HFFc6 (cell line): ENCODE results near the gene HIPK4. TPM values are rescaled to one million over a fixed set of nuclear protein-coding genes. Genes with fewer than 3 reads are reported as not detected.

Experiments
- DNase-seq: peaks from one replicate; pipeline ENCODE4 v3.0.0-alpha.2; 2018
- H3K27ac Mint-ChIP-seq: 2 replicates; pipeline ENCODE4 v1.8.0; 2020; ENCODE audit warnings: mild to moderate bottlenecking, mixed read lengths
- H3K27me3 Mint-ChIP-seq: 2 replicates; pipeline ENCODE4 v1.8.0; 2021; ENCODE audit warnings: mild to moderate bottlenecking, moderate library complexity, mixed read lengths; ENCODE audit not compliant: insufficient read depth
- H3K36me3 Mint-ChIP-seq: 2 replicates; pipeline ENCODE4 v1.8.0; 2021; ENCODE audit warnings: low read depth, mixed read lengths
- H3K4me1 Mint-ChIP-seq: 2 replicates; pipeline ENCODE4 v1.8.0; 2020; ENCODE audit warnings: low read depth, mixed read lengths
- H3K4me3 Mint-ChIP-seq: 2 replicates; pipeline ENCODE4 v1.8.0; 2020; ENCODE audit warnings: mild to moderate bottlenecking, moderate library complexity, mixed read lengths
- H3K9me3 Mint-ChIP-seq: 2 replicates; pipeline ENCODE4 v1.8.0; 2020; ENCODE audit warnings: mild to moderate bottlenecking, mixed read lengths
- total RNA-seq, 6 experiments: library from RNA; stranded (reverse); fragmentation: NEBNext Ultra II Directional; extraction: Animal tissue kit (Norgen Biotek cat#: 25700); gene quantifications; 2 replicates in 1 of 6; 3 replicates in 5 of 6; pipeline ENCODE4 v1.2.3, GENCODE V29; 2021
- TF ChIP-seq, protein P1 (sequence below): fragments of 200-600 bp; sonication (generic); IDR thresholded peaks from 2 replicates; pipeline ENCODE4 v1.5.0; 2021; ENCODE audit warnings: antibody characterized with exemption, mild to moderate bottlenecking

HIPK4 gene
- total RNA-seq, 6 experiments from 2014 or later, result 0.07 to 0.11 (median 0.10) TPM; not detected in 2

- Mint-ChIP-seq H3K27me3 (peaks cover 5% of the 10 kb centered on the region), H3K4me3 (no peak overlapping the region), H3K9me3 (no peaks in the 10 kb centered on the region), H3K4me1 (no peaks in the 10 kb centered on the region), H3K36me3 (no peaks in the 10 kb centered on the region), H3K27ac (no peak overlapping the region)
- no peak for DNase-seq
- TF ChIP-seq, protein P1, sequence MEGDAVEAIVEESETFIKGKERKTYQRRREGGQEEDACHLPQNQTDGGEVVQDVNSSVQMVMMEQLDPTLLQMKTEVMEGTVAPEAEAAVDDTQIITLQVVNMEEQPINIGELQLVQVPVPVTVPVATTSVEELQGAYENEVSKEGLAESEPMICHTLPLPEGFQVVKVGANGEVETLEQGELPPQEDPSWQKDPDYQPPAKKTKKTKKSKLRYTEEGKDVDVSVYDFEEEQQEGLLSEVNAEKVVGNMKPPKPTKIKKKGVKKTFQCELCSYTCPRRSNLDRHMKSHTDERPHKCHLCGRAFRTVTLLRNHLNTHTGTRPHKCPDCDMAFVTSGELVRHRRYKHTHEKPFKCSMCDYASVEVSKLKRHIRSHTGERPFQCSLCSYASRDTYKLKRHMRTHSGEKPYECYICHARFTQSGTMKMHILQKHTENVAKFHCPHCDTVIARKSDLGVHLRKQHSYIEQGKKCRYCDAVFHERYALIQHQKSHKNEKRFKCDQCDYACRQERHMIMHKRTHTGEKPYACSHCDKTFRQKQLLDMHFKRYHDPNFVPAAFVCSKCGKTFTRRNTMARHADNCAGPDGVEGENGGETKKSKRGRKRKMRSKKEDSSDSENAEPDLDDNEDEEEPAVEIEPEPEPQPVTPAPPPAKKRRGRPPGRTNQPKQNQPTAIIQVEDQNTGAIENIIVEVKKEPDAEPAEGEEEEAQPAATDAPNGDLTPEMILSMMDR, result peak; percentile 43
Observed at GRCh38 chr19:40381321-40381720, 8.7 kb downstream of the HIPK4 start.

GRCh38 chr19:40380199-40381037 lies 9.6 kb downstream of the HIPK4 start:
- no peak overlapping the region for H3K4me3 Mint-ChIP-seq
- no peaks in the 10 kb centered on the region for H3K4me1 Mint-ChIP-seq
- no peak overlapping the region for H3K27ac Mint-ChIP-seq
- no peak for DNase-seq
- no peaks in the 10 kb centered on the region for H3K9me3 Mint-ChIP-seq
- TF ChIP-seq, protein P1, result no peak
- H3K36me3 Mint-ChIP-seq, result no peaks in the 10 kb centered on the region
- peaks cover 5% of the 10 kb centered on the region for H3K27me3 Mint-ChIP-seq

DNA sequence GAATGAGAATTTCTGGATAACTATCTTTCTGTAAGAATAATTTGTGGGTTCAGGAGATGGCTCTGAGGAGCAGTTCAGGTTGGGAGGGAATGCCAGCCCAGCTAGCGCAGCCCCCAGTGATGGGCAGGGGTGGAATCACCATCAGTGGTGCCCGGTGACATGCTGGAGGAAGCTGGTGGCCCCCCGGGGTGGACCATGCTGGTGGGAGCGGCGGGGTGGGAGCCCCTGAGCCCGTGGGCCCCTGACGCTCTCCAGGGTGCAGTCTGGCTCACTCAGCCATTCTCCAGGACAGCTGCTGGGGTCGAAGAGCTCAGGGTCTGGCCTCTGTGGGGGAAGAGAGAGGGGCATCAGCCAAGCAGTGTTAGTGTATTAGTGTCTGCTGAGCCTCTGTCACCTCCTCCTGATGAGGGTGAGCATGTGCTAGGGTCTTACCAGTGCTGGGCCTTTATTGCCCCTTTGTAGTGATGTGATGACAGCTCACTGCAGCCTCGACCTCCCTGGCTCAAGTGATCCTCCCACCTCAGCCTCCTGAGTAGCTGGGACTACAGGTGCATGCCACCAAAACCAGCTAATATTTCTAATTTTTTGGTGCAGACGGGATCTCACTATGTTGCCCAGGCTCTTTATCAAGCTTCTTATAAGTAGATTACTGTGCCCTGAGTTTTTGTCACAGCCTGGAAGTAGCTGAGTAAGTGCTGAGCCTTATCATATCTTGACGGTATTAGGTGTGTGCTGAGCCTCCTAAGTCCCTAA lies 10.4 kb downstream of the HIPK4 start:
- TF ChIP-seq, protein P1, result no peak
- Mint-ChIP-seq H3K27ac (no peak overlapping the region), H3K36me3 (0 out of 2 replicates have a peak, but pooled peaks cover 4% of the 10 kb centered on the region), H3K4me3 (no peak overlapping the region), H3K27me3 (no peaks in the 10 kb centered on the region), H3K9me3 (no peaks in the 10 kb centered on the region), H3K4me1 (no peaks in the 10 kb centered on the region)
- DNase-seq, result no peak

DNA sequence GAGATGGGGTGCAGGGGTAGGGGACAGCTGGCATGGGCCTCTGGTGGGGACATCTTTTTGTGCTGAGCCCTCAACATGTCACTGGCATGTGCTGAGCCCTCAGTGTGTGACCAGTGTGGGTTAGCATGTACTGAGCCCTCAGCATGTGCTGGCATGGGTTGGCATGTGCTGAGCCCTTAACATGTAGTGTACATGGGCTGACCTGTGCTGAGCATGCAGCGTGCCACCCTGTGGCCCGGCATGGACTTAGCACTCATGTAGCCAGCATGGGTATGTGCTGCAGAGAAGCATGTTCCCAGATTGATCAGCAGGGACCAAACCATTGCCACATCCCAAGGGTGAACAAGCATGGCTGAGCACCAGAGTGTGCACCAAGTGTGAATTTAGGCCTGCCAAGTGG lies 11.5 kb downstream of the HIPK4 start:
- no peaks in the 10 kb centered on the region for H3K9me3 Mint-ChIP-seq
- H3K36me3 Mint-ChIP-seq, result 0 out of 2 replicates have a peak, but pooled peaks cover 7% of the 10 kb centered on the region
- H3K27me3 Mint-ChIP-seq, result no peaks in the 10 kb centered on the region; the same call in 1 of the 2 replicates
- H3K4me3 Mint-ChIP-seq, result no peak overlapping the region
- DNase-seq, result no peak
- no peak overlapping the region for H3K27ac Mint-ChIP-seq
- TF ChIP-seq, protein P1, result no peak; the same call in 1 of the 2 replicates
- no peaks in the 10 kb centered on the region for H3K4me1 Mint-ChIP-seq

DNA sequence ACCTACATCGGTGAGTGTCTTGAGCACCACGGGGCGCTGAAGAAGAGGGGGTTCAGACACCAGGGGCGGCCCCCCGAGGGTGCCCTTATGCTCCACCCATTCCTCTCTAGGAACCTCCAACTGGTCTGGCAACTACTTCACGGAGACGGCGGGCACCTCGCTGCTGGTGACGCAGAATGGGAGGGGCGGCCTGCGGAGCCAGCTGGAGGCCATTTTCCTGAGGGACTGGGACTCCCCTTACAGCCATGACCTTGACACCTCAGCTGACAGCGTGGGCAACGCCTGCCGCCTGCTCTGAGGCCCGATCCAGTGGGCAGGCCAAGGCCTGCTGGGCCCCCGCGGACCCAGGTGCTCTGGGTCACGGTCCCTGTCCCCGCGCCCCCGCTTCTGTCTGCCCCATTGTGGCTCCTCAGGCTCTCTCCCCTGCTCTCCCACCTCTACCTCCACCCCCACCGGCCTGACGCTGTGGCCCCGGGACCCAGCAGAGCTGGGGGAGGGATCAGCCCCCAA lies 12.1 kb downstream of the HIPK4 start:
- Mint-ChIP-seq H3K36me3 (0 out of 2 replicates have a peak, but pooled peaks cover 7% of the 10 kb centered on the region), H3K9me3 (no peaks in the 10 kb centered on the region), H3K27ac (no peak overlapping the region), H3K4me1 (no peaks in the 10 kb centered on the region), H3K27me3 (no peaks in the 10 kb centered on the region; the same call in 1 of the 2 replicates), H3K4me3 (no peak overlapping the region)
- DNase-seq, result no peak
- TF ChIP-seq, protein P1, result no peak
